Calu3 (cell line): ENCODE measurements around the gene CDH11. TPM values are rescaled to one million over a fixed set of nuclear protein-coding genes. Genes with fewer than 3 reads are reported as not detected.

Experiments used
- BruUV-seq: library from RNA; stranded (reverse); fragments of 400-500 nt; replicated peaks from 2 replicates; lab custom pipeline; 2021; lab: Mats Ljungman, UMichigan
- CTCF ChIA-PET: fragments of 300-600 bp; sonication (Branson Sonifier 250); formaldehyde crosslinking; loops from one replicate; lab custom pipeline; 2022; ENCODE audit warnings: antibody characterized with exemption; lab: Charles Lee
- DNase-seq: peaks from one replicate; pipeline ENCODE4 v3.0.0; 2022
- H3K27ac Mint-ChIP-seq: one replicate; pipeline ENCODE4 v1.8.0; 2022; ENCODE audit warnings: mixed read lengths; ENCODE audit not compliant: unreplicated experiment
- H3K27me3 Mint-ChIP-seq: one replicate; pipeline ENCODE4 v1.8.0; 2022; ENCODE audit warnings: mixed read lengths; ENCODE audit not compliant: unreplicated experiment
- H3K36me3 Mint-ChIP-seq: one replicate; pipeline ENCODE4 v1.8.0; 2022; ENCODE audit warnings: mild to moderate bottlenecking, moderate library complexity, mixed read lengths; ENCODE audit not compliant: insufficient read depth, unreplicated experiment
- H3K4me1 Mint-ChIP-seq: one replicate; pipeline ENCODE4 v1.8.0; 2022; ENCODE audit warnings: mild to moderate bottlenecking, low read depth, mixed read lengths; ENCODE audit not compliant: unreplicated experiment
- H3K4me3 Mint-ChIP-seq: one replicate; pipeline ENCODE4 v1.8.0; 2022; ENCODE audit warnings: mild to moderate bottlenecking, low read depth, moderate library complexity, mixed read lengths; ENCODE audit not compliant: unreplicated experiment
- H3K9me3 Mint-ChIP-seq: one replicate; pipeline ENCODE4 v1.8.0; 2022; ENCODE audit warnings: low read depth, mixed read lengths; ENCODE audit not compliant: unreplicated experiment
- CTCF ChIP-seq: fragments of 200-600 bp; IDR thresholded peaks from one replicate; pipeline ENCODE4 v1.8.0; 2022; ENCODE audit warnings: antibody characterized with exemption; ENCODE audit not compliant: unreplicated experiment
- intact Hi-C: fragments of 100-400 bp; cut with micrococcal nuclease; formaldehyde crosslinking; loops from one replicate; pipeline ENCODE4 v1.10.0; 2022; ENCODE audit not compliant: unreplicated experiment
- total RNA-seq: library from RNA; stranded (reverse); gene quantifications from 2 replicates; pipeline ENCODE4 v1.2.3, GENCODE V29; 2022

CDH11 gene
- total RNA-seq, 1 experiment from 2014 or later, result not detected

- BruUV-seq, result no TSS peak
- DNase-seq, result no peak
- H3K4me1 Mint-ChIP-seq, result no peaks in the 10 kb centered on the region
- no peak for TF ChIP-seq CTCF
- H3K9me3 Mint-ChIP-seq, result peaks cover 13% of the 10 kb centered on the region
- H3K27me3 Mint-ChIP-seq, result no peaks in the 10 kb centered on the region
- CTCF ChIA-PET, result no interaction called here
- no peak overlapping the region for H3K4me3 Mint-ChIP-seq
- H3K36me3 Mint-ChIP-seq, result no peaks in the 10 kb centered on the region
- H3K27ac Mint-ChIP-seq, result no peak overlapping the region
- intact Hi-C loops, result no loop called here
Observed at GRCh38 chr16:65057184-65057583, 64.7 kb downstream of the CDH11 start.

GRCh38 chr16:65054457-65054856 lies 67.4 kb downstream of the CDH11 start:
- Mint-ChIP-seq H3K27me3 (no peaks in the 10 kb centered on the region), H3K36me3 (no peaks in the 10 kb centered on the region), H3K4me3 (no peak overlapping the region), H3K27ac (no peak overlapping the region), H3K9me3 (peaks cover 13% of the 10 kb centered on the region), H3K4me1 (no peaks in the 10 kb centered on the region)
- intact Hi-C loops, result no loop called here
- CTCF ChIA-PET, result no interaction called here
- TF ChIP-seq CTCF, result no peak
- BruUV-seq, result no TSS peak
- DNase-seq, result no peak

DNA sequence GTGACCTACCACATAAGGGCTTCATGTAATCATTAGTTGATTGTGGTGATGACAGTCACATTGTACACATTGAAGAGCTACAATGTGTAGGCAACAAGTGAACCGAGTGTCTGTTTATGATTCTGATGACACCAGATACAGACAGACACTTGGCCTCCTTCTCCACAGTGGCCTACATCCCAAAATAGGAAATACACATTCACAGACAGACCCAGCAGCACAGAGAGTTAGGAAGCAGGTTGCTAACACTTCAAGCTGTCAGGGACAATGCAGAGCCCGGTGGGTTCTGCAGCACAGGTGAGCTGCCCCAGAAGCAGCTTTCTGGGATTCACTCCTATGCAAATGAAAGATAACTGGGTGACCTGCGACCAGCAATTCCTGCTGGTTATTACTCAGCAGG lies 72.2 kb downstream of the CDH11 start:
- H3K4me1 Mint-ChIP-seq, result no peaks in the 10 kb centered on the region
- no peaks in the 10 kb centered on the region for H3K36me3 Mint-ChIP-seq
- CTCF ChIA-PET, result no interaction called here
- intact Hi-C loops, result no loop called here
- DNase-seq, result no peak
- no peak overlapping the region for H3K27ac Mint-ChIP-seq
- no peaks in the 10 kb centered on the region for H3K27me3 Mint-ChIP-seq
- no TSS peak for BruUV-seq
- TF ChIP-seq CTCF, result no peak
- H3K9me3 Mint-ChIP-seq, result peaks cover 12% of the 10 kb centered on the region
- H3K4me3 Mint-ChIP-seq, result no peak overlapping the region

- intact Hi-C loops, result no loop called here
- no peaks in the 10 kb centered on the region for H3K4me1 Mint-ChIP-seq
- CTCF ChIA-PET, result no interaction called here
Observed at GRCh38 chr16:65045961-65046360, 75.9 kb downstream of the CDH11 start.

More at GRCh38 chr16:65045961-65046360, 75.9 kb downstream of the CDH11 start:
- Mint-ChIP-seq H3K36me3 (no peaks in the 10 kb centered on the region), H3K9me3 (peaks cover 17% of the 10 kb centered on the region), H3K27me3 (no peaks in the 10 kb centered on the region), H3K27ac (no peak overlapping the region), H3K4me3 (no peak overlapping the region)
- DNase-seq, result no peak
- no TSS peak for BruUV-seq
- TF ChIP-seq CTCF, result no peak
